GM19452 (cell line): ENCODE results near the gene MRTO4.

Source experiments
- ATAC-seq: cut with Tn5 transposase; IDR thresholded peaks from one replicate; pipeline ENCODE4 v1.9.1; 2021; ENCODE audit not compliant: unreplicated experiment

The MRTO4 gene

DNA sequence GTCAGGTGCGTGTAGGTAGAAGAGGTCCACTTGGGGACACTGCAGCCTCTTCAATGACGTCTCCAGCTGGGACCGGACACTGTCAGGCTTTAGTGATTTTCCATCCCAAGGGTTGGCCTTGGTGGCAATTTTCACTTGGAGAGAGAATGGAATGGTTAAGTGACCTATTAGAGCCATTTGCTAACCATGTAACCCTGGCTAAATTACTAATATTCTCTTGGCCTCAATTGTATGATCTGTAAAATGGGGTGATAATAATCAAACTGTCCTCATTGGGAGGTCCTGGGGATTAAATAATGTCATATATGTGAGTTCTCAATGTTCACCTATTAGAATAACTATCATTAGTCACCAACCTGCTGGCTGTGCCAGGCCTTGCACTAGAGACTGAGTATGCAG is 56.9 kb downstream of the MRTO4 start:
- ATAC-seq: no peak

- ATAC-seq: no peak
Measured at GRCh38 chr1:19309123-19309813, 57.7 kb downstream of the MRTO4 start.
